Vagina (tissue), 2 donors: ENCODE data around the gene SMARCE1.

ENCODE experiments used
- POLR2A ChIP-seq, 2 donors: fragments of 450-650 bp; IDR thresholded peaks; one replicate each; pipeline ENCODE4 v1.6.1; 2017; ENCODE audit warnings: antibody characterized with exemption in 2 of 2, mild to moderate bottlenecking in 2 of 2, moderate library complexity in 2 of 2
- POLR2AphosphoS5 ChIP-seq, 2 donors: sonication (generic); formaldehyde crosslinking; IDR thresholded peaks; one replicate each; pipeline ENCODE4 v1.9.0; 2017; ENCODE audit warnings: antibody characterized with exemption in 2 of 2, mild to moderate bottlenecking in 2 of 2, low read depth in 1 of 2; ENCODE audit not compliant: insufficient read depth in 1 of 2
- TF ChIP-seq, protein P1 (sequence below), 3 experiments: fragments of 450-650 bp in 2 of 3; fragments of 200-600 bp in 1 of 3; sonication (generic) in 1 of 3; IDR thresholded peaks; one replicate each; pipeline ENCODE4 v1.5.1; 2017 to 2019; ENCODE audit warnings: antibody characterized with exemption in 3 of 3, mild to moderate bottlenecking in 2 of 3, moderate library complexity in 2 of 3

DNA sequence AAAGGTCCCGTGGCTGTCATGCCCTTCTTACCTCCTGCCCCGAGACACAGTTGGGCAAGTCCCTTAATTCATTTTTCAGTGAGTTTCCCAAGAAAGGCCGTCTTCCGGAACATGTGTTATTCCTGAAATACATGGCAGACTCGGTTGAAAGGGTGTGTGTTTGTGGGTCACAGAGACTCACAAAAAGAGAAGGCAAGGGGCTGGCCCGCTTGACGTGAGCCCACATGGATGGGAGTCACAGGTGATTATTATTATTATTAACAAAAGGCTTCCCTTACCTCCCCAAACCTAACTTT lies 48.2 kb downstream of the SMARCE1 start:
- TF ChIP-seq, protein P1, sequence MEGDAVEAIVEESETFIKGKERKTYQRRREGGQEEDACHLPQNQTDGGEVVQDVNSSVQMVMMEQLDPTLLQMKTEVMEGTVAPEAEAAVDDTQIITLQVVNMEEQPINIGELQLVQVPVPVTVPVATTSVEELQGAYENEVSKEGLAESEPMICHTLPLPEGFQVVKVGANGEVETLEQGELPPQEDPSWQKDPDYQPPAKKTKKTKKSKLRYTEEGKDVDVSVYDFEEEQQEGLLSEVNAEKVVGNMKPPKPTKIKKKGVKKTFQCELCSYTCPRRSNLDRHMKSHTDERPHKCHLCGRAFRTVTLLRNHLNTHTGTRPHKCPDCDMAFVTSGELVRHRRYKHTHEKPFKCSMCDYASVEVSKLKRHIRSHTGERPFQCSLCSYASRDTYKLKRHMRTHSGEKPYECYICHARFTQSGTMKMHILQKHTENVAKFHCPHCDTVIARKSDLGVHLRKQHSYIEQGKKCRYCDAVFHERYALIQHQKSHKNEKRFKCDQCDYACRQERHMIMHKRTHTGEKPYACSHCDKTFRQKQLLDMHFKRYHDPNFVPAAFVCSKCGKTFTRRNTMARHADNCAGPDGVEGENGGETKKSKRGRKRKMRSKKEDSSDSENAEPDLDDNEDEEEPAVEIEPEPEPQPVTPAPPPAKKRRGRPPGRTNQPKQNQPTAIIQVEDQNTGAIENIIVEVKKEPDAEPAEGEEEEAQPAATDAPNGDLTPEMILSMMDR (IDR thresholded peaks at IDR 0.05), result no peak
- no peak for TF ChIP-seq POLR2AphosphoS5 (IDR thresholded peaks at IDR 0.05; ENCODE audit: insufficient read depth in 1 of 2, low read depth in 1 of 2)
- TF ChIP-seq POLR2A (IDR thresholded peaks at IDR 0.05), result no peak
